TTC549 (cell line): ENCODE data around the gene KCNIP4.
A peak's percentile ranks its signal among the peaks of the same experiment; 100 is the strongest.
"Not testable (repeated sequence)": the region's sequence is repeated elsewhere in the genome, so short reads cannot be mapped to it uniquely, and the experiment has no call there.

ENCODE experiments used
- FAIRE-seq: peaks from 2 replicates; lab custom pipeline; 2012; peaks lifted over from hg19 to GRCh38; lab: Jason Lieb, UNC

KCNIP4 gene

GRCh38 chr4:20844311-20844710, 1104.3 kb downstream of the KCNIP4 start:
- no peak for FAIRE-seq

- FAIRE-seq: no peak
These were observed 1107.9 kb downstream of the KCNIP4 start for GRCh38 chr4:20840648-20841190.

GRCh38 chr4:20839957-20840356, 1108.6 kb downstream of the KCNIP4 start:
- FAIRE-seq: no peak

- no peak for FAIRE-seq
These were observed 1110.1 kb downstream of the KCNIP4 start for GRCh38 chr4:20838476-20838875.

- FAIRE-seq: no peak
These were observed 1115.7 kb downstream of the KCNIP4 start for GRCh38 chr4:20832826-20833225.

GRCh38 chr4:20831746-20832145, 1116.8 kb downstream of the KCNIP4 start:
- FAIRE-seq: no peak

GRCh38 chr4:20829617-20830357, 1118.8 kb downstream of the KCNIP4 start:
- FAIRE-seq: no peak

- no peak for FAIRE-seq
These were observed 1123.1 kb downstream of the KCNIP4 start for GRCh38 chr4:20825505-20825904.

- FAIRE-seq: no peak
These were observed 1132.3 kb downstream of the KCNIP4 start for GRCh38 chr4:20816287-20816686.

- FAIRE-seq: no peak
These were observed 1134.9 kb downstream of the KCNIP4 start for GRCh38 chr4:20813700-20814099.

- FAIRE-seq: no peak
These were observed 1138.8 kb downstream of the KCNIP4 start for GRCh38 chr4:20809812-20810211.

GRCh38 chr4:20805716-20806115, 1142.9 kb downstream of the KCNIP4 start:
- no peak for FAIRE-seq

GRCh38 chr4:20787940-20788665, 1160.5 kb downstream of the KCNIP4 start:
- FAIRE-seq: no peak

GRCh38 chr4:20783134-20783533, 1165.4 kb downstream of the KCNIP4 start:
- FAIRE-seq: not testable (repeated sequence)

- FAIRE-seq: no peak
These were observed 1169.7 kb downstream of the KCNIP4 start for GRCh38 chr4:20778896-20779295.

- FAIRE-seq: peak; percentile 29
These were observed 1175.2 kb downstream of the KCNIP4 start for GRCh38 chr4:20773144-20773997.

- FAIRE-seq: no peak
These were observed 1184.1 kb downstream of the KCNIP4 start for GRCh38 chr4:20764366-20764992.

- no peak for FAIRE-seq
These were observed 1186.7 kb downstream of the KCNIP4 start for GRCh38 chr4:20761826-20762225.

- FAIRE-seq: no peak
These were observed 1187.2 kb downstream of the KCNIP4 start for GRCh38 chr4:20761382-20761781.

GRCh38 chr4:20760053-20760452, 1188.5 kb downstream of the KCNIP4 start:
- FAIRE-seq: no peak

- no peak for FAIRE-seq
These were observed 1194.5 kb downstream of the KCNIP4 start for GRCh38 chr4:20754036-20754435.

GRCh38 chr4:20752641-20753040, 1195.9 kb downstream of the KCNIP4 start:
- FAIRE-seq: no peak
